EH (cell line): Measurements from ENCODE around the gene SH3PXD2A.
A peak's percentile ranks its signal among the peaks of the same experiment; 100 is the strongest.
"Not testable (repeated sequence)": the region's sequence is repeated elsewhere in the genome, so short reads cannot be mapped to it uniquely, and the experiment has no call there.

Experiments used
- DNase-seq: peaks from one replicate; pipeline ENCODE4 v3.0.0-alpha.2; 2015; ENCODE audit warnings: low read depth

The SH3PXD2A gene

DNA sequence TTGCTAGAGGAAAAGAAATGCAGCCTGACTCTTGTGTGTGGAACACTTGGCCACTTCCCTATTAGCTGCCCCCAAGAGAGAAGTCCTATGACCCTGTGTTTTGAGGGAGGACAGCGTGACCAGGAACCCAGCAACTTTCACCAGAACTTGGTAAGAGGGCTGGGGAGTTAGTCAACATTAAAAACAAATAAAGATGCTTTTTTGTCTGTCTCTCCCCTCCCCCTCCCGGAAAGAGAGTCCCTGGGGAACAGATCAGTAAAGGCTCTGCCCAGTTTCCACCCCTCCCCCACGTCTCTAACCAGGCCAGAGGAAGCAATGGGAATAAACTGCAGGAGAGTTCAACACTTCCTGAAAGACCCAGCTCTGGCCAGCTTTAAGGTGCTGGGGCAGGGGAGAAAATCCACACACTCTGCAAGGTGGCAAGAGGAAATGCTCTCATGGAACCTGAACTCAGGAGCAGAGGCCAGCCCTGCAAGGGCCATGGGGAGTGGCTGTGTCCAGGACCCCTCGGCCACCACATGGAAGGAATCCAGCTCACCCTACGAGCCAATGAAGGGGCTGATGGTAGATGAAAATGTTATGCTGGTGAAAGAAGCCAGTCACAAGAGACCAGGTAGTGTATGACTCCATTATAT lies 21.5 kb downstream of the SH3PXD2A start:
- DNase-seq = peak; percentile 39

DNA sequence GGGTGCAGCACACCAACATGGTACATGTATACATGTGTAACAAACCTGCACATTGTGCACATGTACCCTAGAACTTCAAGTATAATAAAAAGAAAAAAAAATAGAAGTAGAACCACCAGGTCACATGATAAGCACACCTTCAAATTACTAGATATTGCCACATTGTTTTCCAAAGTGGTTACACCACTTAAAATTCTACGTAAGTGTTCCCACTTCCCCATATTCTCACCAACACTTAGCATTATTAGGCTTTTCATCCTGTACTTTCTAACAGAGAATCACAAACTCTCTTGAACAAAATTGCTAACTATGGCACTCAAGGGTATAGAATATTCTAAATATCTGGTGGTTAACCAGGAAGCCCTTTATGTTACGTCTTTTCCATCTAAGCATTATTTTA lies 22.6 kb downstream of the SH3PXD2A start:
- DNase-seq = no peak

DNA sequence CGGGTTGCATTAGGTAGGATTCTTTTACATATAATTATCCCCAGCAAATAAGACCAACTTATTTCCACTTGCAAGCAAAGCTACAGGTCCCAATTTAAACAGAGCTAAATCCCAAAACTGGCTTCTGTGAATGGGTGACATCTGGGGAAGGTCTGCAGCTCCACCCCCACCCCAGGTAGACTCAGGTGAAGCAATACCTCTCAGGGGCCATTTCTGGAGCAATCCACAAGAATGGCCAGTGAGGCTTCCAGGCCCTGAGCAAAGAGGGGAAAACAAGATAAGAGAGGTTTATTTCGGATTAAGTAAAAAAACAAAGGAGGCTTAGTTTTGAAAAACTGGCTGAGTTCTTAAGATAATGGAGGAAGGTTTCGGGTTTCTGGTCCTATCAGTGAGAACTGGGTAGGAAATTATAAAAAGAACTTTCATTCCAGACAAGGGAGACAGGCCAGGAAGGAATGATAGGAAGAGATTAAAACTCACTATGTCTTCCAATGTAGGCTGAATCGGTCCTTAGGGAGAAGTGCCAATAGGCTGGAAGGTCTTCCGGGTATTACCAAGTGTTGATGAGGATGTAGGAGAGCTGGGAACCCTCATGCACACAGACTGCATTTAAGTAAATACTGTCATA lies 25.4 kb downstream of the SH3PXD2A start:
- no peak for DNase-seq

DNA sequence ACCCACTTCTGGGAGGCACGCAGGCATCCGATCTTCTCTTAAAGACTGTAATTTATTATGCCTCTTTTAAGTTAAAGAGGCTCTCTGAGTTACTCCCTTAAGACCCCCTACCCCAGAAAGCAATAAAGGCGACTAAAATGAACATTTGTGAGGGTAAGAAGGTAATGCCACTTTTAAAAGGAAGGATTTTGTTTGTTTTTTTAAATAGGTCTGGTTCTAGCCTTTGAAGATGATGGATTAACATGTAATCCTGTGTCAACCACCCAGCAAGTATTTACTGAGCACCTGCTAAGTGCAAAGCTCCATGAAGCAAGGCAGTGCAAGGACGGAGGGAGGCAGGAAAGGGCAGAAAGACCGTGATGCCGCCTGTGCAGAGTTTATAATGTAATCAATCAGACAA lies 26.1 kb downstream of the SH3PXD2A start:
- DNase-seq = no peak

DNA sequence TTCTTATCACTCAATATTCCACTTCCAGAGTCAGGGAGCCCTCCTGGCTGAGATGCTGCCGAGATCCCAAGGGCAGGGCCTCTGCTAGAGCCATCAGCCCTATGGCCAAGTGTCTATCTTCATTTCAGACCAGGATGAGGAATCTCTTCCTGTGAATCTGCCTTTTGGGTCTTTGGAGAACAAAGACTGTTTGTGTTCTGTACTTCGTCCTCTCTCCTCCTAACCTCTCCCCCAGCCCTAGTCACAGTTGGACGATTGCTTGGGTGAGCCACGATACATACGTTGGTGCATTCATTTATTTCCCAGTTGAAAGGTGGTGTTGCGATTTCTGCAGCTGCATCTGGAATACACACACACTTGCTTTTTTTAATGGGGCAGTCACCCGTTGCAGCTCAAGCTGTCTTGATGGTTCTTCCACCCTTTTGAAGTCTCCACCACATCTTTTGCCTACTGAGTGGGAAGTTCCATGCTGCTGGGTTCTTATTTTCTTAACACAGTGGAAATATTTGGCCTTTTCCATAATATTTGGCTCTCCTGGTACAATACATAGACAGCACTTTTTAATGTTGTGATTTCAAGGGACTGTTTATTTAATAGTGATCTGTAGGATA lies 26.7 kb downstream of the SH3PXD2A start:
- no peak for DNase-seq

DNA sequence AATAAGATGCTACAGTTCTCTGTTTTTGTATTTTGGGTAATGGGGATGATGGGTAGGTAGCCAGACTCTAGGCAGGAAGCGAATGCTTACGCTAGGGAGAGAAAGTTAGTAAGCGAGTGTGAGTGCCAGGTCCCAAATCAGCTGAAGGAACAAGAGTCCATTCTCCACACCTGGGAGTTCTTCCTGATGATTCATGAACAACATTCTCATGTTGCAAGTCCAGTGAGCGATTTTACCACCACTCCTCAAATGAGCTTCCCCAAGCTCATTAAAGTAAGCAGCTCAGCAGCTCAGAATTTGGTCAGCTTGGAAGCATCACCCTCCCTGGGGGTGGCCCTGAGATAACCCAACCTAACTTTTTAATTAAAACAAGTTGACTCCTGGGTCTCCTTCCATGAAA lies 27.3 kb downstream of the SH3PXD2A start:
- DNase-seq = no peak

DNA sequence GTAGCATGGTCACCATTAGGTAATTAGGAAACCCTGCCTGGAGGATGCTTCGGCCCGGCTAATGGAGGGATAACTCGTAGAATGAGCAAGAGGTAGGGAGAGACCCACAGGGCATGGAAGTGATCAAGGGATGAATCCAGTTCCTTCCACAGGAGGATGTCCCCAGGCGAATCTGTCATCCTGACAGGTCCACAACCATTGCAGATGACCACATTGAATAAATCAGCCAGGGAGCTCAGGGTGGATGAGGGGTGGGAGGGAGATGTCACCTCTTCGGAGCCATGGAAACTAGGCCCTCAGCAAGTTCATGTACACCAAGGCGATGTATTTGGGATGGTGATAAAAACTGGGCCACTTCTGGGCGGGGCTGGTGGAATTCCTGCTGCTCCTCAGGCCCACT lies 28.5 kb downstream of the SH3PXD2A start:
- DNase-seq = no peak

DNA sequence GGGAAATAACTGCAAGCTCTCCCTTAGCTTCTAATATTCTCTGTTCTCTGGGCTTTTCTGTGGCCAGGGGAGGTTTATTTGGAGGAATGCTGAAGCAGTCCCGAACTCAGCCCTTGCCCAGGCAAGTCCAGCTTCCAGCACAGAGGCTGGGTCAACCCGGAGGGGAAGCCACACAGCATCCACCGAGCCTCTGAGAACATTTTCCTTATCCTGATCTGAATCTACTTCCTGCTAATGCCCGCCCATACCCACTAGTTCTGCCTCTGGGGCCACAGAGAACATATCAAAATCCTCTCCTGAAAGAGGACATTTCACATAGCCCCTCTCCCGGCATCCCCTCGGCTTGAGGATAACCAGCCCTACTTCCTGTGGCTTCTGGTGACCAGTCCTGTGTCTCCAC lies 31.1 kb downstream of the SH3PXD2A start:
- no peak for DNase-seq

DNA sequence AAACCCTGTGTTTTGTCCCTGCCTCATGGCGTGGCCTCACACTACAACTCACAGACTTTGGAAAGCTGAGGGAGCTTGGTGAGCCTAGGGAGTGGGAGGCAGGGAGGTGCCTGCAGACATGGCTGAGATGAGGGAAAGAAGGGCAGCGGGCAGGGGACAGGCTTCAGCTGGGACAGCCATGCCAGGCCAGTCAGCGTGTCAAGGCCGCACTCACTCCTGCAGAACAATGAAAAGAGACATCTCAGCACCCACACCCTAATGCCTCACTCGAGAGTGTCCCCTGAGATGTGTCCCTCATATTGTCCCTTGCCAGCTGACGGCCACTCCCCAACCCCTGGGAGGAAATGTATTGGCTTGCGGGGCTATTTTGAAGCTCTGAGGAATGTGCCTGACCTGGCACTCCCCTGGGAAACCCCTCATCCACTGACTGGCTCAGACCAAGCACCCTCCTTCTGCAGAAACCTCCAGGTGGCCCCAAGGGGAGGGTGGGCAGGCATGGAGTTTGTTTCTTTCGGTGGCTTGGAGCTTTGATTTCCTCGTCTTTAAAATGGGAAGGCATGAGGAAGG lies 31.6 kb downstream of the SH3PXD2A start:
- DNase-seq = no peak

DNA sequence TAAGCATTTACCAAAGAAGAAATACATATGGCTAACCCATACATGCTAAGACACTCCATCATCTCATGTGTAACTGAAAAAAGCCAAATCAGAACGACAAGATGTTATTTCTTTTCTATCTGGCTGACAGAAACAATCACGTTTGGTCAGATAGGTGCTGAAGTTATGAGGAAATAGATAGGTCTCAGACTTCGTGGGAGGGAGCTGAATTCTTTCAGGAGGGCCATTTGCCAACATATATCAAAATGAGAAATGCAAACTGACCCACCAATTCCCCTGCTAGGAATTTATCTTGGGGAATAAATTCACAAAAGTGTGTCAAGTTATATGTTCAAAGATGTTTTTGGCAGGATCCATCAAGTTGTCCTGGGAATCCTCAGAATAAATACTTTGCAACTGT lies 32.6 kb downstream of the SH3PXD2A start:
- no peak for DNase-seq

DNA sequence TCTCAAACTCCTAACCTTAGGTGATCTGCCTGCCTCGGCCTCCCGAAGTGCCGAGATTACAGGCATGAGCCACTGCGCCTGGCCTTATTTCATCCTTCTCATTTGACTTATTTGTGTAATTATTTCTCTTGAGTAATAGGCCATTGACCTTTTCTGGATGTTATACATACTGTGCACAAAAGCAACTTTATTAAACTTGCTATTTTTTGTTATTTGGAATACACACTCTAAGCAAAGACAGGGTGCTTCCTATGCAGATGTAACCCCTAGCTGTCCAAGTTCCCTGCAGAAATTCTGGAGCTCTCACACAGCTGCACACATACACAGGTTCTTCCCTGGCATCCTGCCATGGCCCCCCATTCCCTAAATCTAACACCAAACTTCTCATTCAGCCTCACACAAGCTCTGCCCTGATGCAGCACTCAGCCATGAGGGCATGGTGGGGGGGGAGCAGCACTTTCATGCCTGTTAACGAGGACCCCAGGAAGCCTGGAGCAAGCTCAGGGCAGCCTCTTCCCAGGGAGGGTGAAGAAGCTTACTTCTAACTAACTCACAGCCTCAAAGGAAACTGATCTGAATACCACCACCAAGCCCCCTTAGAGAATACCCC lies 33.2 kb downstream of the SH3PXD2A start:
- DNase-seq = no peak

DNA sequence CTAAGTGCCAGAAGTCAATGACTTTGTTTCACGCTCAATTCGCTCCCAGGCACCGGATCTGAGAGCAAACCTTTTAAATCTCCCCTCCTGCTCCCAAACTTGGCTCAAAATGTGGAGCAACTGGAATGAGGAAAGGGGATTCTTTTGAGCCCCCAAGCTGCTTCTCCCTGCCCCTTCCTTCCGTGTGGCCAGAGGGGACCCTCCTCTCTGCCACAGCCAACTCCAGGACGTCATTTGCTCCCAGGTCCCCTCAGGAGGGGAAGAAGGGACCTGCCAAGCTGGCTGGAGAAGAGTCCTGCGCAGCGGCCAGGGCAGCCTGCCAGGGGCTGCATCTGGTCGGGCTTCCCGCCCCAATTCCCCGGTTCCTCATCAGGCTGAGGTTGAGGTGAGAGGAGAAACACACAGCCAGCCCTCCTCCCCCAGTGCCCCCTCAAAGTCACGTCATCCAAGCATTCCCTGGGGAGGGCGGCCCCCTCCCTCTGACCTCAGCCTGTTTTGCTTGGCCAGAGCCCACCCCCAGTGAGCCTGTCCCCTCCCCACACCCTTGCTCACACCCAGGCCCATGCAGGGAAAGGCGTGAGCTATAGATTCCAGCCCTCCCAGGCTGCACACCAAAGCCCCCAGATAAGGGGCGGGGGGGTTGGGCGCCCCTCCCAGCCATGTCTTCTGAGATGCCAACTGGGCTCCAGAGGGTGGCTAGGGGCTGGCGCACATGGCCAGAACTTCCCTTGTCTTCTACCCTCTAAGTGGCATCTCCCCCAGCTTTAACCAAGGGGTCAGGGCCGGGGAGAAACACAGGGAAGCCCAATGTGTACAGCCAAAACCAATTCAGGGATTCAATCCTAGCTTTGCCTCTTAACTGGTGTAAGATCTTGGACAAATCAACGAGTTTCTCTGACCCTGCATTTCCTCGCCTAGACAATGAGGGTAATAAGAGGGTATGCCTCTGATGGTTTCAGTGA lies 35.0 kb downstream of the SH3PXD2A start:
- DNase-seq = peak; percentile 45

DNA sequence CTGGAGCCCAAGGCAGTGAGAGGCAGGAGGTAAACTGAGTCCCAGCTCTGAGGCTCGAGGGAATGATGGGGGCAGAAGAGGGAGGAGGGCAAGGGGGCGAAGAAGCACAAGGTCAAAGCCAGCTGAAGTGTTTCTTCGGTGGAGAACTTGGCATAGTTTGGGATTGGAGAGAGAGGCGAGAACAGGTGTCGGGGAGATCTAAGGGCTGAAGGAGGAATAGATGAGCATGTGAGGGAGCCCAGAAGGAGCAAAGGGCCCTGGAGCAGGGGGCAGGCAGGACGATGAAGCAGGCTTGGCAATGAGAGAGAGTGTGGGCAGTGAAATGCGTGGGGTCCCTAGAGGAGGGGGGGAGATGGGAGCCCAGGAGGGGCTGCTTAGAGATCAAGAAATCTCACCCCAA lies 35.9 kb downstream of the SH3PXD2A start:
- no peak for DNase-seq

DNA sequence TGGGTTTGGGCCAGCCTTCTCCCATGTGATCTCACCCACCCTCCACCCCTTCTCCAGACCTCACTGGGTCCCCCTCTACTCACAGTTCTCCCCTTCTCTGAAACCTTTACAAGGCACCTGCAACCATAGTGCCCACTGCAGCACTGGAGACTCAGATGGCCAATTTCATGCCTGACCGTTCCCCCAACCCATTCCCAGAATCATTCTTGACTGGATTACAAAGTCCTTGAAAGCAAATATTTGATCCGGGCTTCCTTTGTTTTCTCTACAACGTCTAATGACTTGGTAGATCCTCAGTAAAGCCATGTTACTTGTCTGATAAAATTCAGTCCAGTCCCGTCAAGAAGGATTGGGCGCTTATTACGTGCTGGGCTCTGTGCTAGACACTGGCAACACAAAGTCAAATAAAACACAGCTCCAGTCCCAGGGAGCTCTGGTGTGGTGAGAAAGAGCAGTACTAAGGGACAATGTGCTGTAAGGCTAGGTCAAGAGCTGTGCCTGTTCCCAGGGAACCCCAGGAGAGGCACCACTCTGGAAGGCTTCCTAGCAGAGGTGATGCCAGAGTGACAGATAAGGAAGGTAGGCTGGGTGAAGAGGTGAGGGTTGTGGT lies 36.5 kb downstream of the SH3PXD2A start:
- DNase-seq = no peak

DNA sequence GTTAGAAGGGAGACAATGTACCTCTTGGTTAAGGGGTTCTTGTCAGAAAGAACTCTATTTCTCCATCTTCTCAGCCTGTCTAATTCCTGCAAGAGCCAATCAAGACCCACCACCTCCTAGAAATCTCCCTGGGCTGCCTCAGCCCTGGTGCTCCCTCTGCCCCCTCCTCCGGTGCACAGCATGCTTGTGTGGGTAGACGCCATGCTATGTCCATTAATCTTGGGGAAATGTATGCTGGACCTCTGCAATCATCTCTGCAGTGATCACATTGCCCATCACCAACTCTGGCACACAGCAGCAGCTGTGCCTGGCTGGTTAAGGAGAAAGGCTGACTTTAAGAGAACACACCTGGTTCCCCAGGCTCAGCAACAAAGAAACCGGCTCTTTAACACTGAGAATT lies 37.3 kb downstream of the SH3PXD2A start:
- no peak for DNase-seq

DNA sequence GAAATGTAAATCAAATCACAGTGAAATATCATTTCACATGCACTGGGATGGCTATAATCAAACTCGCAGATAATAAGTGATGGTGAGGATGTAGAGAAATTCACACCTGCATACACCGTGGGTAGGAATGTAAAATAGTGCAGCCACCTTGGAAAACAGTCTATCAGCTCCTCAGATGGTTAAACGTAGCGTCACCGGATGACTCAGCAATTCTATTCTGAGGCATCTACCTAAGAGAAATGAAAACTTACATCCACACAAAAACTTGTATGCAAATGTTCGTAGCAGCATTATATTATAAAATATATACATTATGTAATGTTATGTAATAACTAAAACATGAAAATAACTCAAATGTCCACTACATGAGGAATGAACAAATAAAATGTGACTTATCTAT lies 38.9 kb downstream of the SH3PXD2A start:
- peak; percentile 25 for DNase-seq

DNA sequence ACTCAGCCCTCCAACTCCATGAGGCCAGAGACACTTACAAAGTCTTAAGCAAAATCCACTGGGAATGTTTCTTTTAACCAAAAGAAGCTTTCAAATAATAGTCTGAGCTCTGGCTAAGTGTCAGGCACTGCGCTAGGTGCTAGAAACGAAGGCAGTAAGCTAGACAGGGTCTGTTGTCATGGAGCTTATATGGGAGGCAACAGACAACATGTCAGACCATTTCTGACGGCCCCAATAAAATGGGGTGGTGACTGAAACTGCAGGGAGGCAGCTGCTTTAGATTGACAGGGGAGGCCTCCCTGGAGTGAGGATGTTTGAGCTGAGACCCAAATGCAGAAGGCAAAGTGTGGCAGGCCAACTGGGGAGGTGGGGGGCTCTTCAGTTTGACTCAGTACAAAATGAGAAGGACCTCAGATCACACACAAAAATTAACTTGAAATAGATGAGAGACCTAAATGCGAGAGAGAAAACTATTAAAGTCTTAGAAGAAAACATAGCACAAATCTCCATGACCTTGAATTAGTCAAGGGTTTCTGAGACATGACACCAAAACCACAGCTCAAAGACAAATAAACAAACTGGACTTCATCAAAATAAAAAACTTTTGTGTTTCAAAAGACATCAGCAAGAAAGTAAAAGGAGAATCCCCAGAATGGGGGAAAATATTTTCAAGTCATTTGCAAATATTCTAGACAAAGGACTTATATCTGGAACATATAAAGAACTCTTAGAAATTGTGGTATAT lies 40.6 kb downstream of the SH3PXD2A start:
- peak; percentile 36 for DNase-seq

DNA sequence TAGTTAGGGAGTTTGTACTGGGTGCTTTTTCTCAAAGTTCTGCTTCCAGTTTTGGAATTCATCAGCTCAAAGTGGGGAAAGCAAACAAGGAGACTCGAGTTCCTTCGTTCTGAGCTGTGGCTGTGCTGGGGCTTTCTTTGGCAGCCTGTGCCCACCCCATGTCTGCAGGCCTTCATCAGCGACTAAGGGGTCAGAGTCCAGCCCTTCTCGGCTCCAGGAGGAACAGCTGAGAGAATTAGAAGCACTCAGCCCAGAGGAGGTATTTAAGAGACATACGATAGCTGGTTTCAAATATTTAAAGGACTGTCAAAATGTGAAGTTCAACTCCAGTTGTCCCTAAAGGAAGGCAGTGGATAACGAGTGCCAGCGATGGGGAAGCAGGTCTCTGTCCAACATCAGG lies 41.3 kb downstream of the SH3PXD2A start:
- no peak for DNase-seq

DNA sequence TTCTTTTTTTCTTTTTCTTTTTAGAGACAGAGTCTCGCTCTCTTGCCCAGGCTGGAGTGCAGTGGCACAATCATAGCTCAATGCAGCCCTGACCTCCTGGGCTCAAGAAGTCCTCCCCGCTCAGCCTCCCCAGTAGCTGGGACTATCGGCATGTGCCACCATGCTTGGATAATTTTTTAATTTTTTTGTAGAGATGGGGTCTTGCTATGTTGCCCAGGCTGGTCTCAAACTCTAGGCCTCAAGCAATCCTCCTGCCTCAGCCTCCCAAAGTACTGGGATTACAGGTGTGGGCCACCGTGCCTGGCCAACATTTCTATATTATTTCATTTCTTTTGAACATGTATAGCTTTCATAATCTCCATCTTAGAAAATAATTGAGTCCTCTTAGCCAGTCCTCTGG lies 42.1 kb downstream of the SH3PXD2A start:
- not testable (repeated sequence) for DNase-seq

DNA sequence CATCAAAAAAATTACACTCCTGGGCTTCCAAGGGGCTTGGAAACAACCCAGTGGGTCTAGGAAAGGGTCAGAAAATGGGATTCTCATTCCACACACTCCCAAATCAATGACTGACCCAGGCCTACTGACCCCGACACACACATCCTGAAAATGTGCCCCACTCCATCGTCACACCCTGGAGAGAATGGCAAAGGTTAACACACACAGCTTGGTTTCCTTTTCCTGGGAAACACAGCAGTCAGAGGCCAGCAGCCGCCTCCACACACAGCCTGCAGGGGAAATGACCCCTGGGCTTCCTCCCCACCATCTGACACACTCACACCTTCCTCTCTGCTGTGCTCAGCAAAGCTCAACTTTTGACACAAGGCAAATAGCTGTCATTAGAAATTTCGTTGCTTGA lies 42.9 kb downstream of the SH3PXD2A start:
- no peak for DNase-seq

DNA sequence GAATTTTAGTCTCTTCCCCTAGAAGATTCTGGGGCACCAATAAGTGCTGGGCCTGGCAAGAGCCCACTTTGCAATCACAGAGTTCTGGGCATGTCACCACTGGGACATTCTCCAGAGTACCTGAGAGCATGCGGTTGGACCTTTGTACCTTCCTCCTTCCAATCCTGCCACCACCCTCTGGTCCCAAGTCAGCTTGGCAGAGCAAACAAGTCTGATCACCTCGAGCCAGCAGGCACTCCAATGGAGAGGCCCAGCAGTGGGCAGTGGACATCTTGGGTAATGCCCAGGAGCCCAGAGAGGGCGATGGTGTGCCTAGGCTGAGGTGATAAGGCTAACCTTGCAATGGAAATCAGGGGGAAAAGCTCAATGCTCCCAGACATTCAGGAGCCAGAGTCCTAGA lies 43.4 kb downstream of the SH3PXD2A start:
- DNase-seq = no peak
